ENCODE measurements around the gene ERG. TPM values are rescaled to one million over a fixed set of nuclear protein-coding genes. Genes with fewer than 3 reads are reported as not detected.

The ERG gene
- total RNA-seq, 1 donor from 2014 or later: 28.5 TPM

- no peak for DNase-seq (ENCODE audit: low spot score in 2 of 2)
- H3K27ac ChIP-seq: no peak overlapping the region
- peaks cover 12 to 20% of the 10 kb centered on the region in 2 donors for H3K36me3 ChIP-seq
- H3K27me3 ChIP-seq: no peaks in the 10 kb centered on the region
- no peaks in the 10 kb centered on the region for H3K9me3 ChIP-seq
- intact Hi-C loops (cut with DNase I): loop anchor here (5.0 to 10.0 kb wide), 2 partner anchors 267 to 325 kb away; no protein-coding TSS in a partner anchor
- TF ChIP-seq, protein P1, sequence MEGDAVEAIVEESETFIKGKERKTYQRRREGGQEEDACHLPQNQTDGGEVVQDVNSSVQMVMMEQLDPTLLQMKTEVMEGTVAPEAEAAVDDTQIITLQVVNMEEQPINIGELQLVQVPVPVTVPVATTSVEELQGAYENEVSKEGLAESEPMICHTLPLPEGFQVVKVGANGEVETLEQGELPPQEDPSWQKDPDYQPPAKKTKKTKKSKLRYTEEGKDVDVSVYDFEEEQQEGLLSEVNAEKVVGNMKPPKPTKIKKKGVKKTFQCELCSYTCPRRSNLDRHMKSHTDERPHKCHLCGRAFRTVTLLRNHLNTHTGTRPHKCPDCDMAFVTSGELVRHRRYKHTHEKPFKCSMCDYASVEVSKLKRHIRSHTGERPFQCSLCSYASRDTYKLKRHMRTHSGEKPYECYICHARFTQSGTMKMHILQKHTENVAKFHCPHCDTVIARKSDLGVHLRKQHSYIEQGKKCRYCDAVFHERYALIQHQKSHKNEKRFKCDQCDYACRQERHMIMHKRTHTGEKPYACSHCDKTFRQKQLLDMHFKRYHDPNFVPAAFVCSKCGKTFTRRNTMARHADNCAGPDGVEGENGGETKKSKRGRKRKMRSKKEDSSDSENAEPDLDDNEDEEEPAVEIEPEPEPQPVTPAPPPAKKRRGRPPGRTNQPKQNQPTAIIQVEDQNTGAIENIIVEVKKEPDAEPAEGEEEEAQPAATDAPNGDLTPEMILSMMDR (IDR thresholded peaks at IDR 0.05): no peak
- H3K4me1 ChIP-seq: peaks cover 0 to 12% of the 10 kb centered on the region in 2 donors
- no peak overlapping the region for H3K4me3 ChIP-seq
Observed at GRCh38 chr21:38389896-38390295, 108.4 kb downstream of the ERG start.

GRCh38 chr21:38389354-38389676 is 109.0 kb downstream of the ERG start:
- intact Hi-C loops (cut with DNase I): loop anchor here (5.0 to 10.0 kb wide), 2 partner anchors 268 to 325 kb away; no protein-coding TSS in a partner anchor
- peaks cover 0 to 16% of the 10 kb centered on the region in 2 donors for H3K4me1 ChIP-seq

GRCh38 chr21:38388647-38389353 is 109.5 kb downstream of the ERG start:
- TF ChIP-seq, protein P1 (IDR thresholded peaks at IDR 0.05): no peak
- peak overlapping the region; percentile 5 to 60 for H3K27ac ChIP-seq

More at GRCh38 chr21:38389354-38389676, 109.0 kb downstream of the ERG start:
- no peak for DNase-seq (ENCODE audit: low spot score in 2 of 2)
- Histone ChIP-seq H3K4me3 (no peak overlapping the region), H3K36me3 (peaks cover 12 to 17% of the 10 kb centered on the region in 2 donors), H3K27me3 (no peaks in the 10 kb centered on the region), H3K27ac (peak overlapping the region; percentile 5 to 60), H3K9me3 (no peaks in the 10 kb centered on the region)
- TF ChIP-seq, protein P1 (IDR thresholded peaks at IDR 0.05): no peak

GRCh38 chr21:38388203-38388602 is 110.1 kb downstream of the ERG start:
- Histone ChIP-seq H3K27ac (no peak overlapping the region), H3K4me1 (peaks cover 0 to 23% of the 10 kb centered on the region in 2 donors), H3K9me3 (no peaks in the 10 kb centered on the region), H3K36me3 (peaks cover 14 to 22% of the 10 kb centered on the region in 2 donors), H3K27me3 (no peaks in the 10 kb centered on the region), H3K4me3 (no peak overlapping the region)
- DNase-seq (ENCODE audit: low spot score in 2 of 2): no peak
- TF ChIP-seq, protein P1 (IDR thresholded peaks at IDR 0.05): no peak
- intact Hi-C loops (cut with DNase I): loop anchor here (5.0 to 10.0 kb wide), 2 partner anchors 269 to 327 kb away; no protein-coding TSS in a partner anchor

More at GRCh38 chr21:38388647-38389353, 109.5 kb downstream of the ERG start:
- H3K4me1 ChIP-seq: peaks cover 0 to 22% of the 10 kb centered on the region in 2 donors
- no peak overlapping the region for H3K4me3 ChIP-seq
- no peaks in the 10 kb centered on the region for H3K27me3 ChIP-seq
- intact Hi-C loops (cut with DNase I): loop anchor here (5.0 to 10.0 kb wide), 2 partner anchors 269 to 326 kb away; no protein-coding TSS in a partner anchor
- H3K9me3 ChIP-seq: no peaks in the 10 kb centered on the region
- no peak for DNase-seq (ENCODE audit: low spot score in 2 of 2)
- H3K36me3 ChIP-seq: peaks cover 12 to 17% of the 10 kb centered on the region in 2 donors

- no peak overlapping the region for H3K27ac ChIP-seq
- intact Hi-C loops (cut with DNase I): loop anchor here (5.0 to 10.0 kb wide), 2 partner anchors 270 to 328 kb away; no protein-coding TSS in a partner anchor
- H3K9me3 ChIP-seq: no peaks in the 10 kb centered on the region
- peaks cover 4 to 27% of the 10 kb centered on the region in 2 donors for H3K4me1 ChIP-seq
- no peak for DNase-seq (ENCODE audit: low spot score in 2 of 2)
- TF ChIP-seq, protein P1 (IDR thresholded peaks at IDR 0.05): no peak
- no peak overlapping the region for H3K4me3 ChIP-seq
- peaks cover 17 to 31% of the 10 kb centered on the region in 2 donors for H3K36me3 ChIP-seq
- H3K27me3 ChIP-seq: no peaks in the 10 kb centered on the region
Observed at GRCh38 chr21:38386967-38387366, 111.3 kb downstream of the ERG start.

Data from ascending aorta (tissue), 2 donors.